Stimulated activated CD4-positive, alpha-beta T cell treated with anti-CD3 and anti-CD28 coated beads, Interleukin-1b, Interleukin-23, amount 100 ng/mL, for 4 hours (primary cell): Measurements from ENCODE around the gene FMO2.
"Not testable (repeated sequence)": the region's sequence is repeated elsewhere in the genome, so short reads cannot be mapped to it uniquely, and the experiment has no call there.

Experiments used
- DNase-seq, 2 donors: peaks; one replicate each; pipeline ENCODE4 v3.0.0-alpha.2; 2020; ENCODE audit warnings: low read depth in 2 of 2

Gene FMO2

GRCh38 chr1:171219346-171220080, 34.4 kb downstream of the FMO2 start:
- no peak for DNase-seq

GRCh38 chr1:171220081-171220420, 35.0 kb downstream of the FMO2 start:
- DNase-seq: no peak

- no peak for DNase-seq
Observed at GRCh38 chr1:171220581-171221054, 35.5 kb downstream of the FMO2 start.

- DNase-seq: no peak
Observed at GRCh38 chr1:171221665-171222591, 36.8 kb downstream of the FMO2 start.

- no peak for DNase-seq
Observed at GRCh38 chr1:171222936-171223335, 37.8 kb downstream of the FMO2 start.

GRCh38 chr1:171224257-171224656, 39.2 kb downstream of the FMO2 start:
- DNase-seq: not testable (repeated sequence)

GRCh38 chr1:171226747-171227370, 41.8 kb downstream of the FMO2 start:
- DNase-seq: no peak

- DNase-seq: no peak
Observed at GRCh38 chr1:171231326-171231725, 46.2 kb downstream of the FMO2 start.

- no peak for DNase-seq
Observed at GRCh38 chr1:171233183-171233582, 48.1 kb downstream of the FMO2 start.

- not testable (repeated sequence) for DNase-seq
Observed at GRCh38 chr1:171236231-171236630, 51.1 kb downstream of the FMO2 start.

- DNase-seq: no peak
Observed at GRCh38 chr1:171243878-171244277, 58.8 kb downstream of the FMO2 start.

GRCh38 chr1:171245458-171246064, 60.5 kb downstream of the FMO2 start:
- no peak for DNase-seq

- no peak for DNase-seq
Observed at GRCh38 chr1:171247501-171247900, 62.4 kb downstream of the FMO2 start.

GRCh38 chr1:171248302-171248701, 63.2 kb downstream of the FMO2 start, which contains the start of gene FMO1:
Gene FMO1 (plus strand): TSS chr1:171248494. CDS start chr1:171258088, 9,594 bp downstream.
- DNase-seq: no peak

GRCh38 chr1:171248841-171249240, 63.7 kb downstream of the FMO2 start:
- DNase-seq: no peak

GRCh38 chr1:171250263-171250662, 65.2 kb downstream of the FMO2 start:
- no peak for DNase-seq

GRCh38 chr1:171251042-171251951, 66.2 kb downstream of the FMO2 start:
- DNase-seq: peak in 1 of 2 donors; percentile 9

GRCh38 chr1:171251952-171252300, 66.8 kb downstream of the FMO2 start:
- no peak for DNase-seq

- DNase-seq: no peak
Observed at GRCh38 chr1:171252482-171252881, 67.4 kb downstream of the FMO2 start.

- no peak for DNase-seq
Observed at GRCh38 chr1:171254859-171255258, 69.8 kb downstream of the FMO2 start.
